Measurements from ENCODE around the gene GRIK1. TPM values are rescaled to one million over a fixed set of nuclear protein-coding genes. Genes with fewer than 3 reads are reported as not detected.

GRIK1 gene
- total RNA-seq, 1 donor from 2014 or later, result 4.9 TPM

Other genes starting within 250 kb of the GRIK1 start
- gene CLDN17, start 226.8 kb upstream of the GRIK1 start, total RNA-seq, result not detected